Measurements from ENCODE around the gene CD6. TPM values are rescaled to one million over a fixed set of nuclear protein-coding genes. Genes with fewer than 3 reads are reported as not detected.

CD6 gene
- total and polyA plus RNA-seq, 11 donors = 0.08 to 6.1 (median 0.34) TPM; not detected in 1

- TF ChIP-seq, protein P1, sequence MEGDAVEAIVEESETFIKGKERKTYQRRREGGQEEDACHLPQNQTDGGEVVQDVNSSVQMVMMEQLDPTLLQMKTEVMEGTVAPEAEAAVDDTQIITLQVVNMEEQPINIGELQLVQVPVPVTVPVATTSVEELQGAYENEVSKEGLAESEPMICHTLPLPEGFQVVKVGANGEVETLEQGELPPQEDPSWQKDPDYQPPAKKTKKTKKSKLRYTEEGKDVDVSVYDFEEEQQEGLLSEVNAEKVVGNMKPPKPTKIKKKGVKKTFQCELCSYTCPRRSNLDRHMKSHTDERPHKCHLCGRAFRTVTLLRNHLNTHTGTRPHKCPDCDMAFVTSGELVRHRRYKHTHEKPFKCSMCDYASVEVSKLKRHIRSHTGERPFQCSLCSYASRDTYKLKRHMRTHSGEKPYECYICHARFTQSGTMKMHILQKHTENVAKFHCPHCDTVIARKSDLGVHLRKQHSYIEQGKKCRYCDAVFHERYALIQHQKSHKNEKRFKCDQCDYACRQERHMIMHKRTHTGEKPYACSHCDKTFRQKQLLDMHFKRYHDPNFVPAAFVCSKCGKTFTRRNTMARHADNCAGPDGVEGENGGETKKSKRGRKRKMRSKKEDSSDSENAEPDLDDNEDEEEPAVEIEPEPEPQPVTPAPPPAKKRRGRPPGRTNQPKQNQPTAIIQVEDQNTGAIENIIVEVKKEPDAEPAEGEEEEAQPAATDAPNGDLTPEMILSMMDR (IDR thresholded peaks at IDR 0.05) = no peak
- no peak for TF ChIP-seq POLR2A (IDR thresholded peaks at IDR 0.05)
- H3K4me1 ChIP-seq = peaks cover 0 to 5% (median 0%) of the 10 kb centered on the region in 12 donors
- 81 to 85% (median 83%) methylated on average over 7 of the region's 7 CpGs for WGBS, 4 donors
- H3K27ac ChIP-seq = no peak overlapping the region
- ATAC-seq (peak in 2 of 4 donors; percentile 33 to 36), DNase-seq (no peak)
- no peak overlapping the region for H3K4me3 ChIP-seq
- no peaks in the 10 kb centered on the region for H3K9me3 ChIP-seq
- intact Hi-C loops (cut with DNase I) = no loop called here
- peaks cover 0 to 15% (median 0%) of the 10 kb centered on the region in 9 donors for H3K27me3 ChIP-seq
- no peaks in the 10 kb centered on the region for H3K36me3 ChIP-seq
These were observed 11.1 kb upstream of the CD6 start for GRCh38 chr11:60960405-60960804.

DNA sequence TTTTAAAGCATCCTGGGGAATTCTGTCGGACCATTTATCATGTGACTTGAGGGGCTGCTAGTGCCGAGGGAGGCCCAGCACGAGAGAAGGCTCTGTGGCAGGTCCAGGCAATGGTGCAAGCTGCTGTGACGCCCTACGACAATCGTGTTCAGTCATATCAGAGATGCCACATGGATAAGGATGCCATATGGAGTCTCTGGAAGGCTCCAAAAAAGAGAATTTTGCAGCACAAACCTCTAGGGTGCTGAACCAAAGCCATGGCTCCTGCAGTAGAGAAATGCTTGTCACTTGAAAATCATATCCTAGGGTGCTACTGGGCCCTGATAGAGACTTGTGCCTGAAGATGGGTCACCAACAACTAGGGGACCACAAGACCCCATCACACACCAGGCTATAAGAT, 6.7 kb upstream of the CD6 start:
- H3K27ac ChIP-seq = no peak overlapping the region
- WGBS, 4 donors = 80 to 87% (median 83%) methylated on average over 6 of the region's 6 CpGs
- intact Hi-C loops (cut with DNase I) = loop anchor here in 1 of 10 donors (5.0 kb wide), 1 partner anchor 48 kb away; no protein-coding TSS in a partner anchor
- H3K36me3 ChIP-seq = no peaks in the 10 kb centered on the region
- peaks cover 0 to 15% (median 0%) of the 10 kb centered on the region in 9 donors for H3K27me3 ChIP-seq
- H3K4me1 ChIP-seq = peaks cover 0 to 5% (median 0%) of the 10 kb centered on the region in 12 donors
- H3K9me3 ChIP-seq = peaks cover 0 to 8% (median 0%) of the 10 kb centered on the region in 12 donors
- ATAC-seq (no peak), DNase-seq (no peak)
- H3K4me3 ChIP-seq = no peak overlapping the region
- no peak for TF ChIP-seq POLR2A (IDR thresholded peaks at IDR 0.05)
- TF ChIP-seq, protein P1 (IDR thresholded peaks at IDR 0.05) = no peak

DNA sequence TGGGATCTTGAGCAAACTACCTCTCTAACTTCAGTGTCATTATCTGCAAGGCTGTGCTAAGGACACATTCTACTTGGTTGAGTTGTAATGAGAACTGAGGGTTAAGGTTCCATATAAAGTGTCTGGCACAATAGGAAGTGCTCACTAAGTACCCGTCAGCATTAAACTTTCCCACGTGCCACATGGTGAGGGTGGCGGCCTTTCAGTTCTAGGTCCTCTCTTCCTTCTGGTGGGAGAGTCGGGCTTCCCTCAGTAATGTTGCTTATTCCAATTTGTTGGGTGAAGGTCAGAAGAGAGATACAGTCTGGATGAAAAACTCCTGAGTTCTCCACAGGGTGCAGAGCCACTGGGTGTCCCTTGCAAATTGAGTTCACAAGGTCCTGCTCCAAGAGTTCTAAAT, 4.6 kb upstream of the CD6 start:
- 82 to 92% (median 87%) methylated on average over 4 of the region's 4 CpGs for WGBS, 4 donors
- no peak for DNase-seq
- TF ChIP-seq, protein P1 (IDR thresholded peaks at IDR 0.05) = no peak
- peaks cover 0 to 14% (median 0%) of the 10 kb centered on the region in 12 donors for H3K4me1 ChIP-seq
- no peak overlapping the region for H3K4me3 ChIP-seq
- peaks cover 0 to 8% (median 0%) of the 10 kb centered on the region in 12 donors for H3K9me3 ChIP-seq
- H3K27ac ChIP-seq = no peak overlapping the region
- no peaks in the 10 kb centered on the region for H3K36me3 ChIP-seq
- peak in 3 of 4 donors; percentile 12 to 50 (median 48) for ATAC-seq
- H3K27me3 ChIP-seq = peaks cover 0 to 8% (median 0%) of the 10 kb centered on the region in 9 donors
- intact Hi-C loops (cut with DNase I) = loop anchor here in 1 of 10 donors (5.0 kb wide), 1 partner anchor 50 kb away; no protein-coding TSS in a partner anchor

DNA sequence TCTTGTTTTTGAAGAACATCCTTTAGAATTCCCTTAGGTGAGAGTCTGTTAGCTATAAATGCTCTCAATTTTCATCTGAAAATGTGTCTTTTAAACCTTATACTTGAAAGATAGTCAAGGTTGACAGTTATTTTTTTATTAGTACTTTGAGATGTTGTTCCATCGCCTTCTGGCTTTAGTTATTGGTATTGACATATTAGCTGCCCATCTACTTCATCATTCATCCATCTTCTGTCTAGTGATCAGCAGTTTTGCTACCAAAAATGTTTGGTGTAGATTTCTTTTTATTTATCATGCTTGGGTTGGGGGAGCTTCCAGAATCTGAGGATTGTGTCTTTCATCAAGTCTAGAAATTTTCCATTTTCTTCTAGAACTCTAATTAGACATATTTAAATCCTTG, 3.3 kb upstream of the CD6 start:
- TF ChIP-seq, protein P1 (IDR thresholded peaks at IDR 0.05) = no peak
- TF ChIP-seq POLR2A (IDR thresholded peaks at IDR 0.05) = no peak
- intact Hi-C loops (cut with DNase I) = loop anchor here in 1 of 10 donors (5.0 kb wide), 1 partner anchor 51 kb away; no protein-coding TSS in a partner anchor

More for the DNA sequence above, 3.3 kb upstream of the CD6 start:
- ATAC-seq (no peak), DNase-seq (no peak)
- Histone ChIP-seq H3K27ac (no peak overlapping the region), H3K36me3 (no peaks in the 10 kb centered on the region), H3K4me3 (no peak overlapping the region), H3K27me3 (no peaks in the 10 kb centered on the region), H3K4me1 (peaks cover 0 to 14% (median 0%) of the 10 kb centered on the region in 12 donors), H3K9me3 (peaks cover 0 to 8% (median 0%) of the 10 kb centered on the region in 12 donors)
- 36 to 96% (median 72%) methylated on average over 1 of the region's 1 CpG for WGBS, 4 donors

All from heart left ventricle (tissue), 16 donors.